PC-3 (cell line): ENCODE results near the gene PBX4. TPM values are rescaled to one million over a fixed set of nuclear protein-coding genes. Genes with fewer than 3 reads are reported as not detected.

Experiments used
- ATAC-seq: fragments of 200-7000 bp; cut with Tn5 transposase; 2 replicates; pipeline ENCODE4 v1.9.1; 2020; ENCODE audit warnings: mild to moderate bottlenecking, moderate library complexity
- BruUV-seq: library from RNA; stranded (reverse); fragments of 400-500 nt; replicated peaks from 2 replicates; lab custom pipeline; 2021; lab: Mats Ljungman, UMichigan
- CTCF ChIA-PET: fragments of 300-600 bp; sonication (Branson Sonifier 250); formaldehyde crosslinking; loops from one replicate; lab custom pipeline; 2022; ENCODE audit warnings: antibody characterized with exemption; lab: Charles Lee
- POLR2A ChIA-PET: fragments of 300-600 bp; sonication (Branson Sonifier 250); formaldehyde crosslinking; loops from one replicate; lab custom pipeline; 2022; ENCODE audit warnings: antibody characterized with exemption; ENCODE audit not compliant: unreplicated experiment; lab: Charles Lee
- DNase-seq: peaks from one replicate; pipeline ENCODE4 v3.0.0-alpha.2; 2015
- H2AFZ ChIP-seq: fragments of 300-600 bp; sonication (generic); 2 replicates; pipeline ENCODE4 v1.6.0; 2016; ENCODE audit warnings: antibody characterized with exemption, low read length
- H3F3A ChIP-seq: fragments of 300-600 bp; sonication (generic); one replicate; pipeline ENCODE4 v1.6.0; 2017; ENCODE audit warnings: antibody characterized with exemption, low read length, control low read depth, mild to moderate bottlenecking; ENCODE audit not compliant: unreplicated experiment
- H3K27ac ChIP-seq: fragments of 300-600 bp; sonication (generic); 2 replicates; pipeline ENCODE4 v1.5.1; 2016; ENCODE audit warnings: mild to moderate bottlenecking, low read length
- H3K27me3 ChIP-seq: fragments of 300-600 bp; sonication (generic); 2 replicates; pipeline ENCODE4 v1.6.1; 2016; ENCODE audit warnings: low read length, mixed read lengths
- H3K36me3 ChIP-seq: fragments of 300-600 bp; sonication (generic); 2 replicates; pipeline ENCODE4 v1.6.1; 2016; ENCODE audit warnings: low read depth, mixed run types, low read length, mixed read lengths
- H3K4me1 ChIP-seq: fragments of 300-600 bp; sonication (generic); 2 replicates; pipeline ENCODE4 v1.5.1; 2016; ENCODE audit warnings: low read length; ENCODE audit not compliant: insufficient read depth
- H3K4me2 ChIP-seq: fragments of 300-600 bp; sonication (generic); 2 replicates; pipeline ENCODE4 v1.6.0; 2016; ENCODE audit warnings: low read length
- H3K4me3 ChIP-seq: fragments of 300-600 bp; sonication (generic); 2 replicates; pipeline ENCODE4 v1.5.1; 2016; ENCODE audit warnings: mild to moderate bottlenecking, low read length, mixed read lengths
- H3K79me2 ChIP-seq: fragments of 300-600 bp; sonication (generic); 2 replicates; pipeline ENCODE4 v1.6.1; 2017; ENCODE audit warnings: low read length, mixed read lengths
- H3K9ac ChIP-seq: fragments of 300-600 bp; sonication (generic); 2 replicates; pipeline ENCODE4 v1.6.0; 2016; ENCODE audit warnings: mild to moderate bottlenecking, low read length
- H3K9me2 ChIP-seq: fragments of 300-600 bp; sonication (generic); replicated peaks from 2 replicates; pipeline ENCODE4 v1.6.1; 2016; ENCODE audit warnings: mixed run types, low read length, mixed read lengths
- H3K9me3 ChIP-seq: fragments of 300-600 bp; sonication (generic); 2 replicates; pipeline ENCODE4 v1.6.1; 2016; ENCODE audit warnings: low read length, mixed read lengths
- H4K20me1 ChIP-seq: fragments of 300-600 bp; sonication (generic); 2 replicates; pipeline ENCODE4 v1.6.1; 2016; ENCODE audit warnings: low read length, mixed read lengths
- CTCF ChIP-seq: fragments of 300-600 bp; sonication (generic); conservative IDR thresholded peaks from 2 replicates; pipeline ENCODE4 v1.5.1; 2017; ENCODE audit warnings: antibody characterized with exemption, low read depth, mild to moderate bottlenecking, low read length
- EZH2 ChIP-seq: fragments of 300-600 bp; sonication (generic); IDR thresholded peaks from one replicate; pipeline ENCODE4 v1.6.1; 2017; ENCODE audit warnings: antibody characterized with exemption, mild to moderate bottlenecking, low read length; ENCODE audit not compliant: unreplicated experiment
- EZH2phosphoT487 ChIP-seq: fragments of 300-600 bp; sonication (generic); IDR thresholded peaks from 2 replicates; pipeline ENCODE4 v1.6.1; 2018; ENCODE audit warnings: mild to moderate bottlenecking, antibody characterized with exemption, low read length, borderline replicate concordance
- intact Hi-C: fragments of 100-400 bp; cut with micrococcal nuclease; formaldehyde crosslinking; loops from 2 replicates; pipeline ENCODE4 v1.9.0; 2023
- total RNA-seq: library from RNA; depleted of rRNA; stranded (reverse); fragments of >200 nt; gene quantifications from 2 replicates; pipeline ENCODE4 v1.2.3, GENCODE V29; 2014

The PBX4 gene
- total RNA-seq, 1 experiment from 2014 or later: 6.9 TPM

DNA sequence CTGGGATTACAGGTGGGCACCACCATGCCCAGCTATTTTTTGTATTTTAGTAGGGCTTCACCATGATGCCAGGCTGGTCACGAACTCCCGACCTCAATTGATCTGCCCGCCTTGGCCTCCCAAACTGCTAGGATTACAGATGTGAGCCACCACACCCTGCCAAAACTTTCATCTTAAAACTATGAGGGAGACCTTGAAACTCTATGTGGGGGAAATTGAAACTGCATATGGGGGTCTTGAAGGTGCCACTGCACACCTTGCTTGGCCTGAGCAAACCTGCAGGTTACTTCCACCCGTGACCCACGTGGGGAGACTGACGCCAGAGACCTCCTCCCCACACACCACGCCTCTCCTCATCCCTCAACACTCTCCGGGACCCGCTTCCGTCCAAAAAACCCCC lies 64.8 kb downstream of the PBX4 start:
- TF ChIP-seq EZH2phosphoT487 (no peak), EZH2 (no peak), CTCF (no peak)
- H3K9me2 ChIP-seq: no peaks in the 10 kb centered on the region
- H3K79me2 ChIP-seq: no peaks in the 10 kb centered on the region
- no TSS peak for BruUV-seq
- no peaks in the 10 kb centered on the region for H3K9me3 ChIP-seq
- H3K36me3 ChIP-seq: no peaks in the 10 kb centered on the region
- POLR2A ChIA-PET: interaction anchor here (1.3 kb wide), 1 partner anchor 12 kb away, joined by 3 read pairs; no protein-coding TSS in a partner anchor
- no peaks in the 10 kb centered on the region for H3K27me3 ChIP-seq
- CTCF ChIA-PET: interaction anchor here (1.3 kb wide), 1 partner anchor 12 kb away, joined by 4 read pairs; no protein-coding TSS in a partner anchor
- H3K27ac ChIP-seq: no peak overlapping the region
- no peak overlapping the region for H3K9ac ChIP-seq
- H3F3A ChIP-seq: no peaks in the 10 kb centered on the region
- H3K4me1 ChIP-seq: no peaks in the 10 kb centered on the region
- DNase-seq (no peak), ATAC-seq (no peak)
- intact Hi-C loops: loop anchor here (5.0 kb wide), 1 partner anchor 89 kb away; the partner anchor contains the start of gene GMIP
- no peak overlapping the region for H3K4me2 ChIP-seq
- H3K4me3 ChIP-seq: no peak overlapping the region
- no peaks in the 10 kb centered on the region for H4K20me1 ChIP-seq
- H2AFZ ChIP-seq: no peak overlapping the region

- H4K20me1 ChIP-seq: no peaks in the 10 kb centered on the region
- no TSS peak for BruUV-seq
- intact Hi-C loops: loop anchor here (5.0 kb wide), 1 partner anchor 90 kb away; the partner anchor contains the start of gene GMIP
- DNase-seq (peak; percentile 45), ATAC-seq (peak; percentile 77)
- no peaks in the 10 kb centered on the region for H3K9me3 ChIP-seq
- no peak overlapping the region for H3K4me3 ChIP-seq
- no peaks in the 10 kb centered on the region for H3K79me2 ChIP-seq
- no peak overlapping the region for H3K9ac ChIP-seq
- no peak overlapping the region for H3K27ac ChIP-seq
- H3K9me2 ChIP-seq: no peaks in the 10 kb centered on the region
- CTCF ChIA-PET: interaction anchor here (0.6 to 1.3 kb wide), 4 partner anchors 12 to 258 kb away, joined by 3 to 4 read pairs (median 4); no protein-coding TSS in a partner anchor
- no peaks in the 10 kb centered on the region for H3K36me3 ChIP-seq
- no peaks in the 10 kb centered on the region for H3F3A ChIP-seq
- no peaks in the 10 kb centered on the region for H3K27me3 ChIP-seq
- no peak overlapping the region for H3K4me2 ChIP-seq
- H3K4me1 ChIP-seq: no peaks in the 10 kb centered on the region
- no peak for TF ChIP-seq EZH2
- peak; percentile 59 for TF ChIP-seq CTCF
- POLR2A ChIA-PET: interaction anchor here (1.3 kb wide), 1 partner anchor 11 kb away, joined by 3 read pairs; no protein-coding TSS in a partner anchor
- H2AFZ ChIP-seq: no peak overlapping the region
These were observed 65.7 kb downstream of the PBX4 start for GRCh38 chr19:19552798-19553197.

- TF ChIP-seq EZH2 (no peak), CTCF (no peak), EZH2phosphoT487 (no peak)
- H2AFZ ChIP-seq: no peak overlapping the region
- ChIA-PET POLR2A (no interaction called here), CTCF (no interaction called here)
- no peaks in the 10 kb centered on the region for H3F3A ChIP-seq
- DNase-seq: no peak
- H3K9ac ChIP-seq: no peak overlapping the region
- H3K9me2 ChIP-seq: no peaks in the 10 kb centered on the region
- H3K4me3 ChIP-seq: no peak overlapping the region
- H3K36me3 ChIP-seq: no peaks in the 10 kb centered on the region
- ATAC-seq: no peak
- no peak overlapping the region for H3K27ac ChIP-seq
- no peaks in the 10 kb centered on the region for H3K9me3 ChIP-seq
- H3K79me2 ChIP-seq: no peaks in the 10 kb centered on the region
- BruUV-seq: no TSS peak
- H3K27me3 ChIP-seq: no peaks in the 10 kb centered on the region
- intact Hi-C loops: loop anchor here (5.0 kb wide), 1 partner anchor 90 kb away; the partner anchor contains the start of gene GMIP
- H3K4me1 ChIP-seq: no peaks in the 10 kb centered on the region
- H3K4me2 ChIP-seq: no peak overlapping the region
- H4K20me1 ChIP-seq: no peaks in the 10 kb centered on the region
These were observed 66.7 kb downstream of the PBX4 start for GRCh38 chr19:19551853-19552192.
